ENCODE data around the gene EPB41L3.

DNA sequence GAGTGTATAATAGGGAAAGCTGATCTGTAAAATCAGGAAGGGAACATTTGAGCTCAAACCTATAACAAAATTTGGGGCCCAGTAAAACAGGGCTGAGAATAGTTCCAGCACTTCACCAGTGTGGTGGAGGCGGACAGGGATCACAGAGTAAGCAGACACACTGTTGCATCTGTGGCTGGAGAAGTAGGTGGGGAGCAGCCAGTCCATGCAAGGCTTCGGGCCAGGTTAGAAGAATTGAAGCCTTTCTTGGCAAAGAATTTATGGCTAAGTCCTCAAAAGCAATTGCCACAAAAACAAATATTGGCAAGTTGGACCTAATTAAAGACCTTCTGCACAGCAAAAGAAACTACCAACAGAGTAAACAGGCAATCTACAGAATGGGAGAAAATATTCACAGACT, 154.4 kb downstream of the EPB41L3 start:
- TF ChIP-seq SIN3A (IDR thresholded peaks at IDR 0.05; ENCODE audit: borderline replicate concordance, insufficient read depth, low read length) (no peak), POLR2AphosphoS5 (IDR thresholded peaks at IDR 0.05; ENCODE audit: low read depth, low read length) (no peak), TAF1 (IDR thresholded peaks at IDR 0.05; ENCODE audit: borderline replicate concordance, insufficient read depth, low read length) (no peak)

Measured in PFSK-1 (cell line).